VCaP (cell line): Measurements from ENCODE around the gene GTF3C4.

Source experiments
- H3K27ac ChIP-seq: fragments of 450-650 bp; 2 replicates; pipeline ENCODE4 v1.5.1; 2017
- TF ChIP-seq, protein P1 (sequence below): fragments of 450-650 bp; conservative IDR thresholded peaks from 2 replicates; pipeline ENCODE4 v1.5.1; 2017; ENCODE audit warnings: mild to moderate bottlenecking, moderate library complexity

The GTF3C4 gene

DNA sequence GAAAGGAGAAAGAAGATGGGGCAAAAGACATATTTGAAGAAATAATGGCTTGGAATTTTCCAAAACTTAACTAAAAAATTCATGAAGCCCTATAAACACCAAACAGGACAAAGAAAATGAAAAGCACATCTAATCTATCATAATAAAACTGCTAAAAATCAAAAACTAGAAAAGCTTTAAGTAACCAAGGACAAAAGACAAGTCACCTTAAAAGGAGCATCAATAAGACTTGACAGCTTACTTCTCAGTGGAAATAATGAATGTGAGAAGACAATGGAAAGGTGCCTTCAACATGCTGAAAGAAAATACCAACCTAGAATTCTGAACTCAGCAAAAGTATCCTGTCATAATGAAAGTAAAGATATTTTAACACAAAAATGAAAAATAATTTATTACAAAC is 27.0 kb downstream of the GTF3C4 start:
- no peak overlapping the region for H3K27ac ChIP-seq
- TF ChIP-seq, protein P1, sequence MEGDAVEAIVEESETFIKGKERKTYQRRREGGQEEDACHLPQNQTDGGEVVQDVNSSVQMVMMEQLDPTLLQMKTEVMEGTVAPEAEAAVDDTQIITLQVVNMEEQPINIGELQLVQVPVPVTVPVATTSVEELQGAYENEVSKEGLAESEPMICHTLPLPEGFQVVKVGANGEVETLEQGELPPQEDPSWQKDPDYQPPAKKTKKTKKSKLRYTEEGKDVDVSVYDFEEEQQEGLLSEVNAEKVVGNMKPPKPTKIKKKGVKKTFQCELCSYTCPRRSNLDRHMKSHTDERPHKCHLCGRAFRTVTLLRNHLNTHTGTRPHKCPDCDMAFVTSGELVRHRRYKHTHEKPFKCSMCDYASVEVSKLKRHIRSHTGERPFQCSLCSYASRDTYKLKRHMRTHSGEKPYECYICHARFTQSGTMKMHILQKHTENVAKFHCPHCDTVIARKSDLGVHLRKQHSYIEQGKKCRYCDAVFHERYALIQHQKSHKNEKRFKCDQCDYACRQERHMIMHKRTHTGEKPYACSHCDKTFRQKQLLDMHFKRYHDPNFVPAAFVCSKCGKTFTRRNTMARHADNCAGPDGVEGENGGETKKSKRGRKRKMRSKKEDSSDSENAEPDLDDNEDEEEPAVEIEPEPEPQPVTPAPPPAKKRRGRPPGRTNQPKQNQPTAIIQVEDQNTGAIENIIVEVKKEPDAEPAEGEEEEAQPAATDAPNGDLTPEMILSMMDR, result no peak

DNA sequence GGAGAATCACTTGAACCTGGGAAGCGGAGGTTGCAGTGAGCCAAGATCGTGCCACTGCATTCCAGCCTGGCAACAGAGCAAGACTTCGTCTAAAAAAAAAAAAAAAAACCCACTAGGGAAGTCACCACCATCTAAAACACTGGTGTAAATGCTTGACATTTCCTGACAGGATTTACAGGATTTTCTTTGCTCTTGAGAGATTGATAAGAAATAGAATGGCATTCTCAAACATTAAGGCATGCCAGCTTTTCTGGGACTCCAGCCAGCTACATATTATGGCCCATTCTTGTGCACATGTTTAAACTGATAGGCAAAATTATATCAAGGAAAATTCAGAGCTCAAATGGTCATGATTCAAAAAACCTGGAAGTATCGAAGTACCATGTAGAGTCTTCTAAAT is 28.7 kb downstream of the GTF3C4 start:
- TF ChIP-seq, protein P1, result no peak
- H3K27ac ChIP-seq, result peak overlapping the region; percentile 68

- H3K27ac ChIP-seq, result peak overlapping the region; percentile 68
- TF ChIP-seq, protein P1, result no peak
Observed at GRCh38 chr9:132699956-132700355, 29.7 kb downstream of the GTF3C4 start.

- TF ChIP-seq, protein P1, result no peak
- H3K27ac ChIP-seq, result peak overlapping the region; percentile 74
Observed at GRCh38 chr9:132702254-132702653, 32.0 kb downstream of the GTF3C4 start.

DNA sequence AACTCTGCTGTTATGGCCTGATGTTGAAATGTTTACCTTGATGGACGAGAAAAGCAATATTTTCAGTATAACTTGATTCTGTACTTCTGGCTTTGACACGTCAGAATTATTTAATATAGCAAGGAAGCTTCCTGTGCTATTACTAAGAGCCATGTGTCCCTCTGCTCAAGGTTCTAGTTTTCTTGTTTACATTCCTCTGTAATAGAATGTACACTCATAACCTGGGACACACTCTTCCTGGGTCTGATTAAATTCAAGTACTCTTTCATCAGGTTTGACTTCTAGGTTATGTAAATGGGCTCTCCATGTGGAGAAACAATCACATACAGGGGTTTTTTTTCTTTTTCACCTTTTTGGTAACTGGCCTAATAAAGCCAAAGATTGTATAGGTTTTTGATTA is 33.1 kb downstream of the GTF3C4 start:
- peak overlapping the region; percentile 74 for H3K27ac ChIP-seq
- TF ChIP-seq, protein P1, result no peak

DNA sequence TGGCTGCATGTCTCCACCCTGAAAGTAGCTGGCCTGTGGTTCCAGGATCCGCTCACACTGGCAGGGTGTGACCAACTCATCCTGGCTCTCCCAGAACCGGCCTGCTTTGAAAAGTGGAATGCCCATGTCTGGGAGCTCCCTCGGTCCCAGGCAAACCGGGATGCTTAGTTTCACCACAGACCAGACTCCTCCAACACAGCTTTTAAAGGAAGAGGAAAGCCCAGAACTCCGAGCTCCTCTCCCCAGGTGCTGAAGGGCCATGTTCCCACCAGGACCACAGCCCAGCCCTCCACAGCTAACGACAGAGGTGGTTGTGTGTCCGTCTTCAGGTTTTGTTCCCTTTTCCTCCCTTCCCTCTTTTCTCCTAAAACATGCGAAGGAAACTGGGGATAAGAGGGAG is 38.0 kb downstream of the GTF3C4 start:
- H3K27ac ChIP-seq, result no peak overlapping the region
- TF ChIP-seq, protein P1, result no peak

- no peak overlapping the region for H3K27ac ChIP-seq
- TF ChIP-seq, protein P1, result no peak
Observed at GRCh38 chr9:132708769-132709430, 38.6 kb downstream of the GTF3C4 start.
